Esophagus (tissue), 2 donors: ENCODE data around the gene ICE2. TPM values are rescaled to one million over a fixed set of nuclear protein-coding genes. Genes with fewer than 3 reads are reported as not detected.
A peak's percentile ranks its signal among the peaks of the same experiment; 100 is the strongest.

ENCODE experiments used
- H3K27ac ChIP-seq, 2 donors: one replicate each; pipeline ENCODE4 v1.5.1; 2013; ENCODE audit warnings: low read depth in 2 of 2, mild to moderate bottlenecking in 2 of 2, inconsistent platforms in 1 of 2, low read length in 1 of 2, moderate library complexity in 1 of 2
- H3K27me3 ChIP-seq, 2 donors: one replicate each; pipeline ENCODE4 v1.6.1; 2013; ENCODE audit warnings: low read length in 2 of 2, control low read depth in 1 of 2, mild to moderate bottlenecking in 1 of 2; ENCODE audit not compliant: insufficient read depth in 2 of 2, control insufficient read depth in 1 of 2
- H3K36me3 ChIP-seq, 2 donors: one replicate each; pipeline ENCODE4 v1.6.1; 2013; ENCODE audit warnings: low read length in 1 of 2; ENCODE audit not compliant: control insufficient read depth in 2 of 2, insufficient read depth in 2 of 2
- H3K4me1 ChIP-seq, 2 donors: one replicate each; pipeline ENCODE4 v1.6.1; 2013; ENCODE audit warnings: low read length in 1 of 2; ENCODE audit not compliant: control insufficient read depth in 2 of 2, insufficient read depth in 2 of 2
- H3K4me3 ChIP-seq, 2 donors: one replicate each; pipeline ENCODE4 v1.5.1; 2013; ENCODE audit warnings: low read length in 2 of 2, mild to moderate bottlenecking in 2 of 2, low read depth in 1 of 2, moderate library complexity in 1 of 2
- H3K9me3 ChIP-seq, 2 donors: one replicate each; pipeline ENCODE4 v1.6.1; 2013; ENCODE audit warnings: mild to moderate bottlenecking in 2 of 2, low read depth in 1 of 2, low read length in 1 of 2, moderate library complexity in 1 of 2; ENCODE audit not compliant: control insufficient read depth in 2 of 2, insufficient read depth in 1 of 2
- WGBS, 2 donors: extraction: QIAGEN DNeasy Blood & Tissue Kit; methylation state at CpG; one replicate each; pipeline ENCODE4 v1.1.7; 2013; 5-methylcytosine and 5-hydroxymethylcytosine counted together
- polyA plus RNA-seq, 2 donors: library from polyadenylated mRNA; stranded (reverse); fragments of 200-250 nt; gene quantifications; one replicate each; pipeline ENCODE4 v1.2.3, GENCODE V29; 2013
- donor health status: healthy with polysubstance abuse.
- donor health status: Bipolar disorder and iron deficiency.

ICE2 gene
- polyA plus RNA-seq, 2 donors, result 8.9 to 9.0 TPM

DNA sequence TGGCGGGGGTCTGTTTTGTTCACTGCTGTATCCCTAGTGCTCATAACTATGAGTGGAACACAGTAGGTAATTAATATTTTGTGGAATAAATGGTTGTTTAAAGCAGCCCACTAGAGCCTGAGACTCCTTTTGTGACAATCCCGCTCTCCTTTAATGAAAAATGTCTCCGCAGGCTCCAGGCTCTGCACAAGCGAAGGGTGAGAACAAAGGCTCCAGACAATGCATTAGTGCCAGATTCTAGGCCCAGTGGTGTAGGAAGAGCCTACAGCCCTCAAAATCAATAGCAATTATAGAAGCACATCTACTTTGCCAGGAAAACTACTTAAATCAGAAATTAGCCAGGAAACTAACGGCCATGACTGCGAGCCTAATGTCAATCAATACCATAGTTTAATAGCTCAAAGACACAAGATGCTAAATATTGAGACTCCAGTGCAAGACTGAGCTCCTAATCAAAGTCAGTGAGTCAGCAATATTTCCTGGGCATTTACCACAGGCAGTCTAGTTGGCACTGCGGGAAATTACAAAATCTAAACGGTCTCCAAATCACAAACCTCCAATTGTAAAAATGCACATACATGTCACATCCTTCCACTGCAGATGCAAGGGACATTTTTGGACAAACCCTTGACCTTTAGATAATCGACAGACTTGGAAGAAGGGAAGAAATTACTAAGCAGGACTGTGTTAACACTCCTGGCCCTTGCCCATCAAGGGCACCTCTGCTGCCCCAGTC is 83.5 kb downstream of the ICE2 start:
- Histone ChIP-seq H3K27ac (peak overlapping the region; percentile 90 to 99), H3K36me3 (peaks cover 0 to 2% of the 10 kb centered on the region in 2 donors), H3K27me3 (no peaks in the 10 kb centered on the region), H3K4me1 (peaks cover 0 to 8% of the 10 kb centered on the region in 2 donors), H3K9me3 (no peaks in the 10 kb centered on the region), H3K4me3 (peak overlapping the region; percentile 21 to 73)
- WGBS, 2 donors, result 59 to 66% methylated on average over 9 of the region's 9 CpGs

DNA sequence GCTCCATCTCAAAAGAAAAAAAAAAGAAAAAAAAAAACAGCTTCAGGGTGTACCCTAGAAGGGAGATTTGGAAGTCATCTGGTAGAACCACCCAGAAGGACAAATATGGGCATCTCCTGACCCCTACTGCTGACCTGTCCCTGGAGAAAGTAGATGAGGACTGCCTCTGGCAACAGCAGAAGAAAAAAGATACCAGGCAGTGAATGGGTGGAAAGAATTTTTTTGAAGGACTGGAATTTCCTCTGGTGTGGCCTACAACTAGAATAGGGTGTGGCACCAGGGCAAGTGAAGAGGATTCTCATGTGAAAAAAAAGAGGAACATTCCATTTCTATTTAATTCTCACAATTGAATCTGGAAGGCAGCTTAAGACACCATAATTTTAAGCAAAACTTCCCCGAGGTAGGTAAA is 84.2 kb downstream of the ICE2 start:
- H3K27ac ChIP-seq, result peak overlapping the region; percentile 99
- H3K9me3 ChIP-seq, result no peaks in the 10 kb centered on the region
- 34 to 40% methylated on average over 1 of the region's 1 CpG for WGBS, 2 donors
- peak overlapping the region; percentile 2 to 73 for H3K4me3 ChIP-seq
- H3K4me1 ChIP-seq, result peaks cover 0 to 9% of the 10 kb centered on the region in 2 donors
- peaks cover 0 to 5% of the 10 kb centered on the region in 2 donors for H3K36me3 ChIP-seq
- H3K27me3 ChIP-seq, result no peaks in the 10 kb centered on the region

DNA sequence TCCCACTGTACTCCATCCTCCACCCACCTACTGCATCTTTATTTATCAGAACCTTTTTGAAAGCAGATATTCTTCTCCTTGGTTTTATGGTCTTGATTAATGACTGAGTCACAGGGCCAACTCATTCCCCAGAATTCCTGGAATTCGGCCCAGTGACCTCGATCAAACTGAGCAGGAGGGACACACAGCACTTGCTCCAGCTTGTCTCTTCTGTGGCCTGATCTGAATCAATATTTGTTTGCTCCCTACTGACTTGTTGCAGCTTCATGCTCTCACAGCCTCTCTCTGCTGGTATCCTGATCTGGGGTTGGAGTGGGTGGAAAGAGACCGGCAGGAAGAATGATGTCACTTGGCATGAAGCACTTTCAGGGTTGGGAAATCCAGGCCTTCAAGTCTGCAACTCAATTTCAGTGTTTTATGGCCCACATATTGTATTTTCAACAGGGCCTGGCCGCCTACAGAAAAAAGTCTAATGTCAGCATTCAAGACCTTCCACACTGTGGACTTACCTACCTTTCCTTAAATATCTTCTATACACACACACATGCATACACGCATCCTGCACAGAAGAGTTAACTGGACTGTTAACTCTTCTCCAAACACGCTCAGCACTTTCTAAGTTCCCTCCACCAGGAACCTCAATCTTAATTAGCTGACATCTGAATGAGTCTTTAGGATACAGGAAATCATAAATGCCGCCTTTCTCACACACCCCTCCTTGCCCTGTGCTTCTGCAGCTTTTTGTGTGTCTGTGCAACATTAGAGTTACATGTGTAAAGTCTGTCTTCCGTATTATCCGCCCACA is 85.8 kb downstream of the ICE2 start:
- Histone ChIP-seq H3K9me3 (no peaks in the 10 kb centered on the region), H3K4me1 (peaks cover 0 to 14% of the 10 kb centered on the region in 2 donors), H3K27me3 (no peaks in the 10 kb centered on the region), H3K4me3 (peak overlapping the region in 1 of 2 donors; percentile 73), H3K27ac (peak overlapping the region; percentile 99), H3K36me3 (peaks cover 0 to 5% of the 10 kb centered on the region in 2 donors)
- WGBS, 2 donors, result 19 to 27% methylated on average over 9 of the region's 9 CpGs

DNA sequence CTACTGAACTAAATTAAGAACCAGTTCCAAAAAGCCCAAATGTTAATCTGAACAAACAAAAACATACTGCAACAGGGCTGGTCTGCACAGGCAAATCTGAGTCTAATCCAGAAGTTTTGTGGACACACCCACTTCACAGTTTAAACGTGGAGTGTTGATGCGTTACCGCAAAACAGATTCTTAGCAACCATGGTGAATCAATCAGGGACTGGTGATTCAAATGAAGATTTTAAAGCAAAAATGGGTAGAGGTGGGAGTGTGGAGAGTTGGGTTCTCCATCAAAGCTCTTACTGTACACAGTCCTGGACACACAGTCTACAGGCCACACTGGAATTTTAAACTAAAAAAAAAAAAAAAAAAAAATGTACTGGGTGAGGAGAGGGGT is 86.3 kb downstream of the ICE2 start:
- Histone ChIP-seq H3K9me3 (no peaks in the 10 kb centered on the region), H3K36me3 (peaks cover 0 to 5% of the 10 kb centered on the region in 2 donors), H3K4me1 (peaks cover 0 to 14% of the 10 kb centered on the region in 2 donors), H3K27ac (peak overlapping the region; percentile 99), H3K27me3 (no peaks in the 10 kb centered on the region), H3K4me3 (peak overlapping the region in 1 of 2 donors; percentile 73)
- WGBS, 2 donors, result 4 to 26% methylated on average over 3 of the region's 3 CpGs

DNA sequence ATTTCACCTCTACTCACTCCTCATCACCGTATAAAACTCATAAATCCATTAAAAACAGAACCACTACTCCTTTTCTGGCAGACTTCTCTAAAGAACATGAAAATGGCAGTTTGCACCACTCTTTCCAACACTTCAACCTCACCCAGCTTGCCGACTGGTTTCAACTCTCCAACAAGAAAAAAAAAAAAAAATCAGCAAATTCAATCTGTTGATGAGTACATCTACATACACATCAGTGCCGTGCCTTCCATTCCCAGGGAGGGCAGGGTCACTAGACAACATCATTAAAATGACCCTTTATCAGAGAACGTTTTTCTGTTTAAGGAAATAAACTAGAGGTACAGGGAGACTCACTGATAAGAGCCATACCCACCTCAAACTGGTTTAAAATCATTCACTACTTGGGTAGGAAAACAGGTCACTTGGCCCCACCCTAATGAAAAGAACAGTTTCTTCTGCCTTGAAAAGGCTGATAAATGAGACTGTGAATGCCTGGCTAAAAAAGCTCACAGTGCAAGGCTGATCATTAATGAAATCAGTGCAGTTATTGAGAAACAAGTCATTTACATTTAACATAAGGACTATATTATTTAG is 87.1 kb downstream of the ICE2 start:
- Histone ChIP-seq H3K4me1 (peaks cover 0 to 14% of the 10 kb centered on the region in 2 donors), H3K9me3 (no peaks in the 10 kb centered on the region), H3K27ac (peak overlapping the region; percentile 85 to 95), H3K36me3 (peaks cover 0 to 5% of the 10 kb centered on the region in 2 donors), H3K27me3 (no peaks in the 10 kb centered on the region), H3K4me3 (no peak overlapping the region)
- WGBS, 2 donors, result 22 to 27% methylated on average over 4 of the region's 4 CpGs

DNA sequence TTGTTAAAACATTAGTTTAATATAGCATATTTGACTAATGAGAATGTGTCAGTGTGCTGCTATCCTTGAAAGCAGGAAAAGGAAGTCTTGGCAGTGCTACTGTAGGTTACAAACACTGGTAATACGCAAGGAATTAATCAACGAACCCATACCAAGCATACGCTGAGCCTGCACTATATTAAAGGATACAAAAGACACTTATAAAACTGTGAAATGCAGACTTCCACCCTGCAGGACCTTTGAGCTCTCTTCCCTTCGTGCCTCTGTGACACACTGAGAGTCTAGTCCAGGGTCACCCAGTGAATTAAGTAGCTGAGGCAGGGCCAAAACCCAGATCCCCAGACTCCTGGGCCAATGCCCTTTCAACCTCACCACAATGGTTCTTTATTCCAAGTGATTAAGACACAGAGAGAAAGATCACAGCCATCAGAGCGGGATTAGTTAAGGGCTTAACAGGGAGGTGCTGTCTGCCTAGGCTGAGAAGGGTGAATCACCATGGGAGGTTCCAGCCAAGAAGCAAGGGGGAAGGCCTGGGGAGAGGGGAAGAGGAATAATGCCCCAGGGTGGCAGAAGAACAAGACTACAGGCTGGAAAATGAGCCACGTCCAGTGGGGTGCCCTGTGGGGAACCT is 88.0 kb downstream of the ICE2 start:
- Histone ChIP-seq H3K27ac (peak overlapping the region; percentile 85 to 95), H3K9me3 (no peaks in the 10 kb centered on the region), H3K4me3 (peak overlapping the region in 1 of 2 donors; percentile 35), H3K4me1 (peaks cover 0 to 12% of the 10 kb centered on the region in 2 donors), H3K36me3 (peaks cover 0 to 5% of the 10 kb centered on the region in 2 donors), H3K27me3 (no peaks in the 10 kb centered on the region)
- 16 to 29% methylated on average over 6 of the region's 6 CpGs for WGBS, 2 donors

DNA sequence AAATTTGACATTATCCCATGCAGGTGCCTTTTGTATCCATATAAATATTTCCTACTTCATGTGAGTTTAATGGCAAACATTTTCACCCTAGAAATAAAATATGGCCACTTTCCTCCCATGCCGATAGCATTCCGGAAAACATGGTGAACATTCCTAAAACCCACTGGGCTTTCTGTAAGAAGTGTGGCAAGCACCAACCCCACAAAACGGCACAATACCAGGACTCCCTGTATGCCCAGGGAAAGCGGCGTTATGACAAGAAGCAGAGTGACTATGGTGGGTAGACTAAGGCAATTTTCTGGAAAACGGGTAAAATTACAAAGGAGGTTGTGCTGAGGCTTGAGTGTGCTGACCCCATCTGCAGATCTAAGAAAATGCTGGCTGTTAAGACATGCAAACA is 88.7 kb downstream of the ICE2 start:
- Histone ChIP-seq H3K27ac (peak overlapping the region; percentile 84 to 85), H3K36me3 (peaks cover 0 to 3% of the 10 kb centered on the region in 2 donors), H3K4me1 (peaks cover 0 to 12% of the 10 kb centered on the region in 2 donors), H3K4me3 (peak overlapping the region in 1 of 2 donors; percentile 35), H3K27me3 (no peaks in the 10 kb centered on the region), H3K9me3 (no peaks in the 10 kb centered on the region)
- WGBS, 2 donors, result 69 to 73% methylated on average over 6 of the region's 6 CpGs

DNA sequence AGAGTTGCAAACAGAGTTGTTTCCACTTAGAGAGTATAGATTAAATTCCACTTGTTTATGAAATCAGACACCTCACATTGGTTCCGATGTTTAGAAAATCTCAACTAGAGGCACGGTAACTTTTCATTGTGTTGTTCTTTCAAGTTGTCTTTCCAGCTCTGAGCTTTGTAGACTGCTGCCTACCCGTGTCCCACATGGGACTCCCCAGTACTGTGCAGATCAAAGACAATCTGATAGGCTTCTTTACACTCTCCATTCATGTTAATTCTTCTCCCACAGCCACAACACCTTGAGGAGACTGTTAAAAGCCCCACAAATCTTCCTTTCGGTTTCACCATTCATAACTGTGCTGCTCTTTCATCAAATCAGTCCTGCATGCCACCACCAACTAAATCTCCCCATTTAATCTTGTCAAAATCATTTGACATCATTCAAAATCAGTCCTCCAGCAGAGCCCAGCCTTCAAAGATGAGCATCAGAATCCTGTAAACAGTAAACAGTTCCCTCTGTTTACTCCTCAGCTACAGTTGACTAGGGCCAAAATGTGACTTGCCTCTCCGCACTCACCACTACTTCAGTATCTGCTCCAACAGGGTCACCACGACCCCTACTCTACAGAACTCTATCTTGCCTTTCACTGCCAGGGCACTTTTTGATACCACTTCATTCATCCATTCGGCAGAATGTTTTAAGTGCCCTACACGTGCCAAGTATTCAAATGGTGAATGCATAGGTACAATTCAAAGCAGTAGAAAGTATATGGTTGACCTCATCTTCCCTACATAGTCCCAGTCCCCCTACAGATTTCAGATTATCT is 89.5 kb downstream of the ICE2 start:
- 32 to 40% methylated on average over 8 of the region's 8 CpGs for WGBS, 2 donors
- Histone ChIP-seq H3K27me3 (no peaks in the 10 kb centered on the region), H3K4me1 (peaks cover 0 to 12% of the 10 kb centered on the region in 2 donors), H3K9me3 (no peaks in the 10 kb centered on the region), H3K27ac (peak overlapping the region; percentile 39 to 73), H3K4me3 (peak overlapping the region in 1 of 2 donors; percentile 35), H3K36me3 (peaks cover 0 to 3% of the 10 kb centered on the region in 2 donors)
